ENCODE measurements around the gene PMM2.
"Not testable (repeated sequence)": the region's sequence is repeated elsewhere in the genome, so short reads cannot be mapped to it uniquely, and the experiment has no call there.

Gene PMM2

GRCh38 chr16:8819411-8820034, 21.9 kb downstream of the PMM2 start:
- DNase-seq = no peak

GRCh38 chr16:8822403-8822802, 24.8 kb downstream of the PMM2 start:
- DNase-seq = no peak

- no peak for DNase-seq
These were observed 28.7 kb downstream of the PMM2 start for GRCh38 chr16:8826278-8826879.

- DNase-seq = peak; percentile 28
These were observed 31.0 kb downstream of the PMM2 start for GRCh38 chr16:8828541-8829165.

GRCh38 chr16:8831450-8831849, 33.8 kb downstream of the PMM2 start:
- DNase-seq = no peak

- no peak for DNase-seq
These were observed 34.5 kb downstream of the PMM2 start for GRCh38 chr16:8831871-8832716.

GRCh38 chr16:8832717-8833105, 35.1 kb downstream of the PMM2 start:
- no peak for DNase-seq

GRCh38 chr16:8836797-8837196, 39.2 kb downstream of the PMM2 start:
- not testable (repeated sequence) for DNase-seq

- not testable (repeated sequence) for DNase-seq
These were observed 40.0 kb downstream of the PMM2 start for GRCh38 chr16:8837594-8837993.

GRCh38 chr16:8842016-8842415, 44.4 kb downstream of the PMM2 start:
- DNase-seq = not testable (repeated sequence)

GRCh38 chr16:8843296-8843695, 45.7 kb downstream of the PMM2 start:
- not testable (repeated sequence) for DNase-seq

- DNase-seq = no peak
These were observed 48.2 kb downstream of the PMM2 start for GRCh38 chr16:8845699-8846298.

- DNase-seq = no peak
These were observed 48.8 kb downstream of the PMM2 start for GRCh38 chr16:8846401-8846932.

GRCh38 chr16:8847145-8847544, 49.5 kb downstream of the PMM2 start:
- DNase-seq = no peak

- no peak for DNase-seq
These were observed 50.0 kb downstream of the PMM2 start for GRCh38 chr16:8847623-8848022.

GRCh38 chr16:8848231-8848938, 50.7 kb downstream of the PMM2 start:
- DNase-seq = no peak

- peak; percentile 79 for DNase-seq
These were observed 51.3 kb downstream of the PMM2 start for GRCh38 chr16:8848939-8849391.

GRCh38 chr16:8849411-8850011, 51.9 kb downstream of the PMM2 start:
- no peak for DNase-seq

GRCh38 chr16:8850279-8850885, 52.7 kb downstream of the PMM2 start:
- peak; percentile 66 for DNase-seq

- no peak for DNase-seq
These were observed 54.2 kb downstream of the PMM2 start for GRCh38 chr16:8851761-8852403.
